ENCODE measurements around the gene KRT81. TPM values are rescaled to one million over a fixed set of nuclear protein-coding genes. Genes with fewer than 3 reads are reported as not detected.
A peak's percentile ranks its signal among the peaks of the same experiment; 100 is the strongest.

The KRT81 gene
- total RNA-seq, 1 donor from 2014 or later: not detected

GRCh38 chr12:52247622-52248540, 43.5 kb downstream of the KRT81 start:
- intact Hi-C loops (cut with DNase I): no loop called here
- no peak for DNase-seq
- no peaks in the 10 kb centered on the region for H3K36me3 ChIP-seq
- peaks cover 15% of the 10 kb centered on the region for H3K27me3 ChIP-seq
- H3K4me1 ChIP-seq: peaks cover 30% of the 10 kb centered on the region
- peak; percentile 1 for ATAC-seq
- TF ChIP-seq CTCF (IDR thresholded peaks at IDR 0.05): no peak
- H3K27ac ChIP-seq: peak overlapping the region; percentile 14
- H3K9me3 ChIP-seq: no peaks in the 10 kb centered on the region
- no peak overlapping the region for H3K4me3 ChIP-seq

DNA sequence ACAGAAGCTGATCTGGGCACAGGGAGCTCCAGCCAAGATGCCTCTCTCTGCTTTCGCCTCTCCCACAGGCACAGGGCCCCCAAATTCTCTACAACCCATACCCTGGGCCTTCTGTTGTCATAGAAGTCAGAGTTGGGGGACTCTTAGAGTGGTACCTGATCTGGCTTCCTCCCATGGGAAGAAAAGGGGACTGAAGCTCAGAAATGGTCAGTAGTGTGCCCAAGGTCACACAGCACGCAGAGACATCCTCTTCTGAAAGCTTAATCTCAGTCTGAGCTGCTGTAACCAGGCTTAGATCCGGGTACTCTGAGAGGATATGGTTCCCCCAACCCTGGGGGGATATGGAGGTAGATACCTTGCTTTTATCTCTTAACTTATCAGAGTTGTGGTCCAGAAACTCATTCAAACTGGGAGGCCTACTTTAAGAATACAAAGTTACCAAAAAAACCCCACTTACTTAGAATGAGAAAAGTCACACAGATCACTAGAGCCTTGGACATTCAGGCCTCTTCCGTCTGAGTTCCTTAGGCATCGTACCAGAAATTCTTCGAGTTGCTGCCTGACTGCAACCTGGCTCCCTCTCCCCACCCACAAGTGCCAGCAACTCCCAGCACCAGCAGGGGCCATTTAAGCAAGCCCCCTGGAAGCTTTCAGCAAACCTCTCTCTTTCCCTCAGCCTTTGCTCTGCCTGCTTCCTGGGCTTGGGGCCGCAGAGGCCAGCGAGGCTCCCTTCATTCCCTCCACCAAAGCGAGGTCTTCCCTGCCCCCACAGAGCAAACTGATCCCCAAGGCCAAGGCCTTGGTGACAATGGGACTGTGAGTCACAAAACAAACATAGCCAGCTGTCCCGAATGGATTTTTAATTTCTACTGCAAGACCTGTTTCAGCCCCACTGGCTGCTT, 44.4 kb downstream of the KRT81 start:
- peaks cover 15% of the 10 kb centered on the region for H3K27me3 ChIP-seq
- DNase-seq: no peak
- H3K4me1 ChIP-seq: peaks cover 30% of the 10 kb centered on the region
- peak overlapping the region; percentile 14 for H3K27ac ChIP-seq
- H3K4me3 ChIP-seq: no peak overlapping the region
- no peak for TF ChIP-seq CTCF (IDR thresholded peaks at IDR 0.05)
- peak; percentile 3 for ATAC-seq
- H3K36me3 ChIP-seq: no peaks in the 10 kb centered on the region
- intact Hi-C loops (cut with DNase I): no loop called here
- no peaks in the 10 kb centered on the region for H3K9me3 ChIP-seq

- no peak for ATAC-seq
- TF ChIP-seq CTCF (IDR thresholded peaks at IDR 0.05): no peak
- intact Hi-C loops (cut with DNase I): no loop called here
- Histone ChIP-seq H3K4me1 (peaks cover 30% of the 10 kb centered on the region), H3K9me3 (no peaks in the 10 kb centered on the region), H3K27me3 (peaks cover 15% of the 10 kb centered on the region), H3K36me3 (no peaks in the 10 kb centered on the region), H3K27ac (no peak overlapping the region), H3K4me3 (no peak overlapping the region)
- no peak for DNase-seq
Observed at GRCh38 chr12:52245962-52246569, 45.3 kb downstream of the KRT81 start.

- no peak for TF ChIP-seq CTCF (IDR thresholded peaks at IDR 0.05)
- intact Hi-C loops (cut with DNase I): no loop called here
- ATAC-seq (no peak), DNase-seq (no peak)
- no peak overlapping the region for H3K4me3 ChIP-seq
- no peaks in the 10 kb centered on the region for H3K36me3 ChIP-seq
- H3K27ac ChIP-seq: no peak overlapping the region
- no peaks in the 10 kb centered on the region for H3K9me3 ChIP-seq
- H3K4me1 ChIP-seq: peaks cover 30% of the 10 kb centered on the region
- peaks cover 10% of the 10 kb centered on the region for H3K27me3 ChIP-seq
Observed at GRCh38 chr12:52245259-52245961, 45.9 kb downstream of the KRT81 start.

DNA sequence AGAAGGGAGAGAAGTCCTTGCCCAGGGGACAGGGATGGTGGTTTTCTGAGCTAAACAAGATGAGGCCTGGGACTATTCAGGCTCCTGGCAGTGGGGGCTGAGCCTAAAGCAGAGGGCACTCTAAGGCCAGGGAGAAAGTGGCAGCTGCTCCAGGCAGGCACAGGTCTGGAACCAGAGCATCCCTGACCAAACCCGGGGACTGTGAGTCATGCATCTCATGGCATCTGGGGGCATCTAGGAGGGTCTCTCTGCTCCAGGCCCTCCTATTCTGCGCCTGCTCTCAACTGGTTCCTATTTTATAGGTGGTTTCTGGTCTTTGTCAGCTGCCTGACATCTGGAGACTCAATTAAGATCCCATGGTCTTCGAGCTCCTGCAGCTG, 46.7 kb downstream of the KRT81 start:
- DNase-seq (no peak), ATAC-seq (no peak)
- H3K27me3 ChIP-seq: peaks cover 2% of the 10 kb centered on the region
- peak overlapping the region; percentile 56 for H3K27ac ChIP-seq
- TF ChIP-seq CTCF (IDR thresholded peaks at IDR 0.05): no peak
- H3K4me1 ChIP-seq: peaks cover 25% of the 10 kb centered on the region
- no peaks in the 10 kb centered on the region for H3K9me3 ChIP-seq
- intact Hi-C loops (cut with DNase I): no loop called here
- no peak overlapping the region for H3K4me3 ChIP-seq
- no peaks in the 10 kb centered on the region for H3K36me3 ChIP-seq
